Common myeloid progenitor, CD34-positive (primary cell): ENCODE measurements around the gene SDCCAG8.

Experiments
- CTCF ChIA-PET: fragments of 350-600 bp; sonication (Branson Sonifier 250); formaldehyde crosslinking; loops from one replicate; lab custom pipeline; 2021; ENCODE audit warnings: antibody characterized with exemption; lab: Charles Lee
- POLR2A ChIA-PET: fragments of 350-600 bp; sonication (Branson Sonifier 250); formaldehyde crosslinking; loops from one replicate; lab custom pipeline; 2021; ENCODE audit warnings: antibody characterized with exemption; lab: Charles Lee
- DNase-seq, 3 donors: peaks; one replicate each; pipeline versions ENCODE4 v3.0.0 to v3.0.0-alpha.2; 2013
- H3K27ac ChIP-seq, 2 experiments: 1 replicate in 1 of 2; 2 replicates in 1 of 2; pipeline ENCODE4 v1.7.0; 2013; ENCODE audit warnings: inconsistent platforms in 2 of 2, low read length in 2 of 2, mild to moderate bottlenecking in 2 of 2, low read depth in 1 of 2, moderate library complexity in 1 of 2; ENCODE audit not compliant: severe bottlenecking in 2 of 2, insufficient read depth in 1 of 2, poor library complexity in 1 of 2
- H3K27me3 ChIP-seq, 5 experiments: replicated peaks in 2 of 5; 1 replicate in 3 of 5; 2 replicates in 2 of 5; pipeline versions ENCODE4 v1.6.1 to v1.7.0; 2013; ENCODE audit warnings: low read length in 4 of 5, mild to moderate bottlenecking in 2 of 5, moderate library complexity in 2 of 5, inconsistent platforms in 1 of 5; ENCODE audit not compliant: insufficient read depth in 5 of 5, control insufficient read depth in 4 of 5
- H3K36me3 ChIP-seq, 4 experiments: 1 replicate in 2 of 4; 2 replicates in 2 of 4; pipeline versions ENCODE4 v1.6.1 to v1.7.0; 2013; ENCODE audit warnings: low read length in 3 of 4, control low read depth in 1 of 4, mild to moderate bottlenecking in 1 of 4; ENCODE audit not compliant: control insufficient read depth in 4 of 4, insufficient read depth in 4 of 4
- H3K4me1 ChIP-seq, 4 experiments: 1 replicate in 3 of 4; 2 replicates in 1 of 4; pipeline versions ENCODE4 v1.6.1 to v1.7.1; 2013; ENCODE audit warnings: low read length in 3 of 4, mild to moderate bottlenecking in 3 of 4, control low read depth in 1 of 4, inconsistent platforms in 1 of 4, moderate library complexity in 1 of 4; ENCODE audit not compliant: control insufficient read depth in 4 of 4, insufficient read depth in 4 of 4; ENCODE audit errors: control extremely low read depth in 1 of 4
- H3K4me3 ChIP-seq, 7 experiments: 1 replicate in 4 of 7; 2 replicates in 3 of 7; pipeline versions ENCODE4 v1.5.1 to v1.7.0; 2013; ENCODE audit warnings: mild to moderate bottlenecking in 7 of 7, low read length in 6 of 7, moderate library complexity in 6 of 7, inconsistent platforms in 2 of 7, low read depth in 2 of 7, control low read depth in 1 of 7; ENCODE audit not compliant: insufficient read depth in 4 of 7, control insufficient read depth in 1 of 7; ENCODE audit errors: extremely low read depth in 1 of 7
- H3K9me3 ChIP-seq, 5 experiments: 1 replicate in 4 of 5; 2 replicates in 1 of 5; pipeline versions ENCODE4 v1.6.1 to v1.7.1; 2013; ENCODE audit warnings: low read length in 4 of 5, mild to moderate bottlenecking in 2 of 5, inconsistent platforms in 1 of 5, low read depth in 1 of 5, moderate library complexity in 1 of 5; ENCODE audit not compliant: control insufficient read depth in 4 of 5, insufficient read depth in 2 of 5; ENCODE audit errors: control extremely low read depth in 1 of 5
- WGBS: methylation state at CpG from one replicate; pipeline ENCODE4 v1.1.5; 2013; ENCODE audit not compliant: insufficient coverage; 5-methylcytosine and 5-hydroxymethylcytosine counted together

The SDCCAG8 gene

DNA sequence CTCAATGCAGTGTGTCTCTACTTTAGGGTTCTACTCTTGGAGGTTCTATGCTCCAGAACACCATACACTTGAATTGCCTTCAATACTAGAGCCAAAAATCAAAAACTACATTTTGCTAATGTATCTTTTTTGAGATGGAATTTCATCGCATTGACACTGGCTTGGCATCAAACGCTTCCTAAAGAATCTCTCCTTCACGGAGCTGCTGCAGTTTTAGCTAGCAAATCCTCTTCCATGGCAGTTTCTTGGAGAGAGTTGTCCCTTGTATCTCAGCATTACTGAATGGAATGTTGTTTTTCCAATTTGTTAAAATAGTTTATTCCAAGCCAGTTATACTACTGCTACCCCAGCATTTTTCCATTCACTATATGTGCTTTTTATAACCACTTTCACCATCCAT lies 17.7 kb downstream of the SDCCAG8 start:
- Histone ChIP-seq H3K36me3 (peaks cover 21 to 71% (median 43%) of the 10 kb centered on the region in 4 experiments), H3K27me3 (no peaks in the 10 kb centered on the region), H3K27ac (no peak overlapping the region), H3K9me3 (peaks cover 0 to 19% (median 2%) of the 10 kb centered on the region in 5 experiments), H3K4me3 (no peak overlapping the region), H3K4me1 (peaks cover 7 to 22% (median 17%) of the 10 kb centered on the region in 4 experiments)
- POLR2A ChIA-PET, result no interaction called here
- CTCF ChIA-PET, result interaction anchor here (1.4 to 1.8 kb wide), 5 partner anchors 14 to 44 kb away, joined by 3 to 8 read pairs (median 4); partner anchors contain the start of genes CEP170 and SDCCAG8
- DNase-seq, result no peak
- WGBS, result 100% methylated on average over 3 of the region's 3 CpGs

DNA sequence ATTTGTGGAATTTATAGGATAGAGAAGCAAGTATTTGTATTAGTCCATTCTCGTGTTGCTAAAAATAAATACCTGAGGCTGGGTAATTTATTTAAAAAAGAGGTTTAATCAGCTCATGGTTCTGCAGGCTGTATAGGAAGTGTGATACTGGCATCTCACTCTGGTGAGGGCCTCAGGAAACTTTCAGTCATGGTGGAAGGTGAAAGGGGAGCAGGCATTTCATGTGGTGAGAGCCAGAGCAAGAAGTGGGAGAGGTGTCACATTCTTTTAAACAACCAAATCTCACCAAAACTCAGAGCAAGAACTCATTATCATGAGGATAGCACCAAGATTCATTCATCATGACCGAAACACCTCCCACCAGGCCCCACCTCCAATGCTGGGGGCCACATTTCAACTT lies 18.1 kb downstream of the SDCCAG8 start:
- CTCF ChIA-PET, result interaction anchor here (1.4 to 1.5 kb wide), 2 partner anchors 33 to 44 kb away, joined by 3 to 4 read pairs; no protein-coding TSS in a partner anchor
- 88% methylated on average over 1 of the region's 2 CpGs for WGBS
- peaks cover 21 to 75% (median 46%) of the 10 kb centered on the region in 4 experiments for H3K36me3 ChIP-seq

DNA sequence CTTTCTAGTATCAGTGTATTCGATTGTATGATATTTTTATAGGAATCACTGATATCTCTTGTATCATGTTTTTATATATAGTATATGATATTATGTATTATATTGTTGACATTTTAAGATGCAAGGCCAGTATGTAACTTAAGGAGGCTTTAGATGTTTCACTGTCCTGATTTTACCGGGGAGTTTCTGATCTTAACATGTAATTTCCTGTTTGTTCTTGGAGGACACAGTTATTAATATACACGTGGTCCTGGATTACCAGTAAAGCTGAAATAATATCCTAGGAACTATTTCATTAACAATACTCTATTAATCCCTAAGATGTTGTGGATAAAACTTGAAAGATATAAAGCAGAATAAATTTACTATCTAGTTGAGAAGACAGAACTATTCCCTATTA lies 19.5 kb downstream of the SDCCAG8 start:
- no peak for DNase-seq
- Histone ChIP-seq H3K27me3 (no peaks in the 10 kb centered on the region), H3K36me3 (peaks cover 21 to 85% (median 47%) of the 10 kb centered on the region in 4 experiments), H3K4me3 (no peak overlapping the region), H3K27ac (no peak overlapping the region), H3K4me1 (peaks cover under 1 to 4% (median 2%) of the 10 kb centered on the region in 4 experiments), H3K9me3 (peaks cover 0 to 19% (median 2%) of the 10 kb centered on the region in 5 experiments)
- ChIA-PET POLR2A (no interaction called here), CTCF (no interaction called here)
- no CpG with 5 or more reads among the region's 3 CpGs for WGBS

More for the DNA sequence above, 18.1 kb downstream of the SDCCAG8 start:
- Histone ChIP-seq H3K27ac (no peak overlapping the region), H3K9me3 (peaks cover 0 to 19% (median 2%) of the 10 kb centered on the region in 5 experiments), H3K4me3 (no peak overlapping the region), H3K4me1 (peaks cover 7 to 18% (median 14%) of the 10 kb centered on the region in 4 experiments), H3K27me3 (no peaks in the 10 kb centered on the region)
- POLR2A ChIA-PET, result no interaction called here
- DNase-seq, result no peak

DNA sequence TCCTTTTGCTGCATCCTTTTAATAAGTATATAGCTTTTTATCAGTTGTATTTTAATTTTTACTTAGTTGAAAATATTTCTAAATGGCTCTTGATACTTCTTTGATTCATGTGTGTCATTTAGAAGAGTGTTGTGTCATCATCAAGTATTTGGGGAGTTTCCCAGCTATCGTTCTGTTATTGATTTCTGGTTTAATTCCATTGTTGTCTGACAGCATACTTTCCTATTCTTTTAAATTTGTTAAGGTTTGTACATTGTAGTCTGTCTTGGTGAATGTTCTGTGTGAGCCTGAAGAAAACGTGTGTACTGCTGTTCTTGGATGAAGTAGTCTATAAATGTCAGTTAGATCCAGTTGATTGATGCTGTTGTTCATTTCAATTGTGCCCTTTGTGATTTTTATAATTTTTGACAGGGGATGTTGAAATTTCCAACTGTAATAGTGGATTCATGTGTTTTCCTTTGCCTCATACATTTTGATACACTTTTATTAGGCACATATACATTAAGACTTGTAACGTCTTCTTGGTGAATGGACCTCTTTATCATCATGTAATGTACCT lies 24.8 kb downstream of the SDCCAG8 start:
- no peak overlapping the region for H3K27ac ChIP-seq
- H3K4me3 ChIP-seq, result no peak overlapping the region
- peaks cover 0 to 27% (median 2%) of the 10 kb centered on the region in 5 experiments for H3K9me3 ChIP-seq
- no peaks in the 10 kb centered on the region for H3K27me3 ChIP-seq
- POLR2A ChIA-PET, result no interaction called here
- peaks cover 0 to 13% (median 9%) of the 10 kb centered on the region in 4 experiments for H3K4me1 ChIP-seq
- CTCF ChIA-PET, result interaction anchor here (1.2 kb wide), 1 partner anchor 11 kb away, joined by 5 read pairs; no protein-coding TSS in a partner anchor
- 86% methylated on average over 1 of the region's 3 CpGs for WGBS
- no peak for DNase-seq
- H3K36me3 ChIP-seq, result peaks cover 14 to 69% (median 36%) of the 10 kb centered on the region in 4 experiments

DNA sequence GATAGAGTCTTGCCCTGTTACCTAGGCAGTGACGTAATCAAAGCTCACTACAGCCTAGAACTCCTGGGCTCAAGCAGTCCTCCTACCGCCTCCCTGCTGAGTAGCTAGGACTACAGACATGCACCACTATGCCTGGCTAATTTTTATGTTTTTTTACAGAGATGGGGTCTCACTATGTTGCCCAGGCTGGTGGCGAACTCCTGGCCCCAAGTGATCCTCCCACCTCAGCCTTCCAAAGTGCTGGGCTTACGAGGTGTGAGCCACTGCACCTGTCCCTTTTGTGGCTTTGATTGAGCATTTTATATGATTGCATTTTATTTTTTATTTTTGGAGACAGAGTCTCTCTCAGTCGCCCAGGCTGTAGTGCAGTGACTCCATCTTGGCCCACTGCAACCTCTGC lies 25.8 kb downstream of the SDCCAG8 start:
- Histone ChIP-seq H3K4me3 (no peak overlapping the region), H3K9me3 (peaks cover 0 to 21% (median 1%) of the 10 kb centered on the region in 5 experiments), H3K4me1 (peaks cover 7 to 22% (median 19%) of the 10 kb centered on the region in 4 experiments), H3K36me3 (peaks cover 15 to 59% (median 35%) of the 10 kb centered on the region in 4 experiments), H3K27ac (no peak overlapping the region), H3K27me3 (no peaks in the 10 kb centered on the region)
- DNase-seq, result no peak
- POLR2A ChIA-PET, result no interaction called here
- WGBS, result 99% methylated on average over 5 of the region's 5 CpGs
- CTCF ChIA-PET, result interaction anchor here (0.9 kb wide), 1 partner anchor 18 kb away, joined by 5 read pairs; no protein-coding TSS in a partner anchor

DNA sequence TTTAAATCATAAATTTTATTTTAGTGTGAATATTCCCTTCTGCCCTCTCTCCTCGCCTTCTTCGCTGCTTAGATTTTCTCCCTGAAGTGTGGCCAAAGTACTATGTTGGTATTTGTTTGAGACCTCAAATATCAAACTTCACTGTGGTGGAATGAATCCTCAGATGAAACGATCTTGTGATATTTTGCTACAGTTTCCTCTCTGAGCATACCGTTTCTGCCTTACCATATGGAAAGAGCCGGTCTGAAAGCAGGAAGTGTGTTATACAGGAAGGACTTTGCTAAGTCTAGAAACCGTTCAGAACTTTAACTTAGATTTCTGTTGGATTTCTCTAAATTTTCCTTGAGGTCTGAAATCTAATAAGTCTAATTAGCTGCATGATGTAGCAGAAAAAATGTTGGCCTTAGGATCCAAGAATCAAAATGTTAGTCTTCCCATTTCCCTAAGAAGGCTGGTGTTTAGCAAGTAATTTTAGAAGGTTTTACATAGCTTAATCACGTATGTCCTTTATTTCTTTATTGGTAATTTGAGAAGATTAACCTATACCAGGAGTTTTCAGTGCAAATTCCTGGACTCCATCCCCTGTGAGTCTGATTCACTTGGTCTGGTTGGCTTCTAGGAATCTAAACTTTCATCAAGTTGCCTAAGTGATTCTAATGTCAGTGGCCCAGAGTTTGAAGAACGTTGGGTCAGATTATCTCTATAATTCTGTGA lies 30.7 kb downstream of the SDCCAG8 start:
- CTCF ChIA-PET, result interaction anchor here (1.4 to 3.9 kb wide), 3 partner anchors 14 to 31 kb away, joined by 4 to 16 read pairs (median 5); partner anchors contain the start of genes CEP170 and SDCCAG8

More for the DNA sequence above, 30.7 kb downstream of the SDCCAG8 start:
- Histone ChIP-seq H3K36me3 (peaks cover 10 to 36% (median 23%) of the 10 kb centered on the region in 4 experiments), H3K9me3 (peaks cover 0 to 7% (median 0%) of the 10 kb centered on the region in 5 experiments), H3K4me3 (no peak overlapping the region), H3K4me1 (peaks cover 18 to 49% (median 38%) of the 10 kb centered on the region in 4 experiments), H3K27me3 (no peaks in the 10 kb centered on the region), H3K27ac (peak overlapping the region; percentile 10 to 60)
- POLR2A ChIA-PET, result interaction anchor here (2.4 kb wide), 1 partner anchor 31 kb away, joined by 9 read pairs; the partner anchor contains the start of genes CEP170 and SDCCAG8
- peak in 1 of 3 donors; percentile 44 for DNase-seq
- WGBS, result 0% methylated on average over 1 of the region's 8 CpGs
